ENCODE data around the gene DTYMK.

DNA sequence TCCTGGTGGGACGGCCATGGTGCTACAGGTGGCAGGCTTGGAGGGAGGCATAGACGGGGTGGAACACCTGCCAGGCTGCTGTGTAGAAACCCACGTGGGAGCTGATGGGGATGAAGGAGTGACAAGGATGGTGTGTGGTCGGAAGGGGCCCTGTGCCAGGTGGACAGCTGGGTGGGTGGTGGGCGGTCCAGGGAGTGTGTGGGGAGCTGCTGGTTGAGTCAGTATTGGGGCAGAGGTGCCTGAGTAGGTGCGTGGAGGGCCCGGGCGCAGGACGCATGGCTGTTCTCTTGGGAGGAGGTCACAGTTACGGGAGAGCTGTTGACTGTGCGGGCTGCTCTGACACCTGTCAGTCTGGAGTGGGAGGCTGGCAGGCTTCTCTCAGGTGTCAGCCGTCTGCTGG lies 35.2 kb upstream of the DTYMK start:
- TF ChIP-seq, protein P1, sequence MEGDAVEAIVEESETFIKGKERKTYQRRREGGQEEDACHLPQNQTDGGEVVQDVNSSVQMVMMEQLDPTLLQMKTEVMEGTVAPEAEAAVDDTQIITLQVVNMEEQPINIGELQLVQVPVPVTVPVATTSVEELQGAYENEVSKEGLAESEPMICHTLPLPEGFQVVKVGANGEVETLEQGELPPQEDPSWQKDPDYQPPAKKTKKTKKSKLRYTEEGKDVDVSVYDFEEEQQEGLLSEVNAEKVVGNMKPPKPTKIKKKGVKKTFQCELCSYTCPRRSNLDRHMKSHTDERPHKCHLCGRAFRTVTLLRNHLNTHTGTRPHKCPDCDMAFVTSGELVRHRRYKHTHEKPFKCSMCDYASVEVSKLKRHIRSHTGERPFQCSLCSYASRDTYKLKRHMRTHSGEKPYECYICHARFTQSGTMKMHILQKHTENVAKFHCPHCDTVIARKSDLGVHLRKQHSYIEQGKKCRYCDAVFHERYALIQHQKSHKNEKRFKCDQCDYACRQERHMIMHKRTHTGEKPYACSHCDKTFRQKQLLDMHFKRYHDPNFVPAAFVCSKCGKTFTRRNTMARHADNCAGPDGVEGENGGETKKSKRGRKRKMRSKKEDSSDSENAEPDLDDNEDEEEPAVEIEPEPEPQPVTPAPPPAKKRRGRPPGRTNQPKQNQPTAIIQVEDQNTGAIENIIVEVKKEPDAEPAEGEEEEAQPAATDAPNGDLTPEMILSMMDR (IDR thresholded peaks at IDR 0.05; ENCODE audit: insufficient read depth, low read depth, low read length): no peak
- TF ChIP-seq EZH2 (IDR thresholded peaks at IDR 0.05; ENCODE audit: insufficient read depth, low read length): no peak
